GM18498 (cell line): ENCODE results near the gene PTPRH.

Experiments used
- ATAC-seq: cut with Tn5 transposase; IDR thresholded peaks from one replicate; pipeline ENCODE4 v1.9.1; 2021; ENCODE audit warnings: mild to moderate bottlenecking, moderate library complexity; ENCODE audit not compliant: unreplicated experiment

Gene PTPRH

DNA sequence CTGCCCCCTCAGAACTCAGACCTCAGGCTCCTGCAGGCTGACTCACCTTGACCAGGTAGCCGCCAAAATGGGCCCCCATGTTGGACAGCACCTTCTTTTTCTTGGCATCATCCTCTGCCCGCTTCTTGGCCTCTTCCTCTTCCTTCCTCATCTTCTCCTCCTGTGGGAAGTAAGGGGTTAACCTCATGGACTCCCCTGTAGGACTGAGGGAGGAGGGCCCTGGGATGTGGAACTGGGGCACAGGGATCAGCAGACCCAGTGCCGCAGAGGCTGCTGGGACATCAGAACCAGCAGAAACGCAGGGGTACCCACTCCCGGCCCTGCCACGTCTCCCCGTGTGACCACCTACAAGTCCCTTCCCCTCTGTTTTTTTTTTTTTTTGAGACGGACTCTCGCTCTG is 71.4 kb downstream of the PTPRH start:
- ATAC-seq = no peak

DNA sequence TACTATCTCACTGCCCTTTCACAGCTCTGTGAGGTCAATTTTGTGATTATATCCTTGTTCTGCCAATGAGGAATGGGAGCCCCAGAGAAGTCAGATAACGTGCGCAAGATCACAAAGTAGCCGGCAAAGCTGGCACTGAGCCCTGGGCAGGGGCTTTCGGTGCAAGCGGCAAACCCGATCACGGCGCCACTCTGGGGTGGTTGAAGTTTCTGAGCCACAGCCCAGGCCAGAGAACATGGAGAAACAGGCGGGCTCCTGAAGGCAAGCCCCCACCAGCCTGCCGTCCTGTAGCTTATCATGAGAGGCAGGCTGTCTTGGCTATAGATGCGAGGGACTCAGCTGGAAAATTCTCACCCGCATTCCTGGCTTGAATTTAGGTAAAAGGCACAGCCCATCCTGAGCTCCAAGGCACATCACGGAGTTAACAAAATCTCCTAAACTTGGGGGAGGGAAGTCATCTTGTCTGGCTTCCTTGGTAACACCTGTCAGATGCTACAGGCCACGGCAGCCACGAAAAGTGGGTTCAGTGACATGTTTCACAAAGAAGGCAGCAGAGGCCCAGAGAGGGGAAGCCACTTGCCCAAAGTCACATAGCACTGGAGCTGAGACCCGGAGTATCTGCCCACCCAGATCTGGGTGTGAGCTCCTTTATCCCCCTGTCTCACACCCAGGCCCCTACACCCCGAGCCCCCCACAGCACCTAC is 72.8 kb downstream of the PTPRH start:
- ATAC-seq = no peak

GRCh38 chr19:55134736-55135135 is 74.6 kb downstream of the PTPRH start:
- no peak for ATAC-seq

GRCh38 chr19:55133639-55134444 is 75.5 kb downstream of the PTPRH start:
- ATAC-seq = no peak

GRCh38 chr19:55132453-55133129 is 76.7 kb downstream of the PTPRH start:
- no peak for ATAC-seq

DNA sequence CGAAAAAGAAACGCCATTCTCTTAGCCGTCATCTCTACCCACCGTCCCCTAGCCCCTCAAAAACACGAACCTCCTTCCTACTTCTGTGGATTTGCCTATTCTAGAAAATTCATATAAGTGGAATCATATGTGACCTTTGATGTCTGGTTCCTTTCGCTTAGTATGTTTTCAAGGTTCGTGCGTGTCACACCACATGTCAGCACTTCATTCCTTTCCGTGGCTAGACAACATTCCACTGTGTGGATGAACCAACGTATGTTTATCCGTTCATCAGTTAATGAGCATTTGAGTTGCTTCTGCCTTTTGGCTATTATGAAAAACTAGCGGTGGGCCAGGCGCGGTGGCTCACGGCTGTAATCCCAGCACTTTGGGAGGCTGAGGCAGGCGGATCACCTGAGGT is 77.9 kb downstream of the PTPRH start:
- ATAC-seq = no peak
